Body of pancreas (tissue), 4 donors: ENCODE measurements around the gene TAB3. TPM values are rescaled to one million over a fixed set of nuclear protein-coding genes. Genes with fewer than 3 reads are reported as not detected.

Experiments used
- ATAC-seq: fragments of 150-250 bp; one replicate; pipeline ENCODE4 v1.9.1; 2016
- DNase-seq, 4 donors: peaks; one replicate each; pipeline ENCODE4 v3.0.0-alpha.2; 2019
- H3K27ac ChIP-seq, 4 donors: fragments of 200-600 bp; sonication (generic); 1 replicate in 3 of 4; 2 replicates in 1 of 4; pipeline versions ENCODE4 v1.5.1 to v1.6.1; 2016 to 2019; ENCODE audit warnings: mild to moderate bottlenecking in 1 of 4, mixed read lengths in 1 of 4, moderate library complexity in 1 of 4
- H3K27me3 ChIP-seq, 2 donors: fragments of 200-600 bp; sonication (generic); one replicate each; pipeline ENCODE4 v1.6.0; 2016; ENCODE audit warnings: mild to moderate bottlenecking in 1 of 2
- H3K36me3 ChIP-seq, 2 donors: fragments of 200-600 bp; sonication (generic); replicated peaks in 1 of 2; 2 replicates each; pipeline ENCODE4 v1.5.1; 2016; ENCODE audit warnings: low read depth in 2 of 2; ENCODE audit not compliant: insufficient read depth in 1 of 2
- H3K4me1 ChIP-seq: fragments of 200-600 bp; sonication (generic); one replicate; pipeline ENCODE4 v1.6.0; 2016
- H3K4me3 ChIP-seq, 2 donors: fragments of 200-600 bp; sonication (generic); 1 replicate in 1 of 2; 2 replicates in 1 of 2; pipeline ENCODE4 v1.5.1; 2016 to 2019
- H3K9me3 ChIP-seq, 3 donors: fragments of 200-600 bp; sonication (generic); 1 replicate in 2 of 3; 2 replicates in 1 of 3; pipeline ENCODE4 v1.5.1; 2016
- CTCF ChIP-seq, 7 experiments: fragments of 450-650 bp in 4 of 7; fragments of 200-600 bp in 3 of 7; sonication (generic) in 3 of 7; IDR thresholded peaks; one replicate each; pipeline ENCODE4 v1.5.1; 2016 to 2019; ENCODE audit warnings: antibody characterized with exemption in 7 of 7
- POLR2A ChIP-seq, 3 donors: fragments of 450-650 bp; IDR thresholded peaks; one replicate each; pipeline ENCODE4 v1.6.1; 2016; ENCODE audit warnings: antibody characterized with exemption in 3 of 3, mild to moderate bottlenecking in 2 of 3
- WGBS, 2 donors: methylation state at CpG; one replicate each; pipeline ENCODE4 v1.1.5; 2017; 5-methylcytosine and 5-hydroxymethylcytosine counted together
- intact Hi-C: fragments of 100-400 bp; cut with DNase I; formaldehyde crosslinking; loops from one replicate; pipeline ENCODE4 v1.15.1; 2023
- total RNA-seq, 2 donors: library from RNA; depleted of rRNA; stranded (reverse); fragments of >200 nt; gene quantifications; one replicate each; pipeline ENCODE4 v1.1.0, GENCODE V29; 2016

TAB3 gene
- total RNA-seq, 2 donors from 2014 or later: 24.1 to 36.3 TPM

- 68 to 80% methylated on average over 7 of the region's 7 CpGs for WGBS, 2 donors
- Histone ChIP-seq H3K27ac (no peak overlapping the region), H3K9me3 (no peaks in the 10 kb centered on the region), H3K4me3 (no peak overlapping the region), H3K36me3 (no peaks in the 10 kb centered on the region), H3K27me3 (no peaks in the 10 kb centered on the region), H3K4me1 (no peaks in the 10 kb centered on the region)
- ATAC-seq (no peak), DNase-seq (no peak)
- no peak for TF ChIP-seq POLR2A (IDR thresholded peaks at IDR 0.05)
- TF ChIP-seq CTCF (IDR thresholded peaks at IDR 0.05): no peak
- intact Hi-C loops: no loop called here
Measured at GRCh38 chrX:30910124-30910860, 21.2 kb upstream of the TAB3 start.

GRCh38 chrX:30906726-30907125, 17.7 kb upstream of the TAB3 start:
- no peaks in the 10 kb centered on the region for H3K36me3 ChIP-seq
- WGBS, 2 donors: 100% methylated on average over 1 of the region's 1 CpG
- H3K27me3 ChIP-seq: no peaks in the 10 kb centered on the region
- intact Hi-C loops: no loop called here
- TF ChIP-seq CTCF (IDR thresholded peaks at IDR 0.05) (no peak), POLR2A (IDR thresholded peaks at IDR 0.05) (no peak)
- no peak overlapping the region for H3K4me3 ChIP-seq
- no peaks in the 10 kb centered on the region for H3K4me1 ChIP-seq
- no peak for DNase-seq
- no peaks in the 10 kb centered on the region for H3K9me3 ChIP-seq
- ATAC-seq: no peak
- H3K27ac ChIP-seq: no peak overlapping the region

- H3K4me3 ChIP-seq: no peak overlapping the region
- ATAC-seq: no peak
- 67 to 75% methylated on average over 1 of the region's 1 CpG for WGBS, 2 donors
- TF ChIP-seq CTCF (IDR thresholded peaks at IDR 0.05): no peak
- H3K4me1 ChIP-seq: no peaks in the 10 kb centered on the region
- DNase-seq: no peak
- intact Hi-C loops: no loop called here
- no peaks in the 10 kb centered on the region for H3K9me3 ChIP-seq
- no peaks in the 10 kb centered on the region for H3K27me3 ChIP-seq
- H3K36me3 ChIP-seq: no peaks in the 10 kb centered on the region
- H3K27ac ChIP-seq: no peak overlapping the region
Measured at GRCh38 chrX:30905321-30905720, 16.3 kb upstream of the TAB3 start.

GRCh38 chrX:30904632-30905031, 15.6 kb upstream of the TAB3 start:
- no peak for DNase-seq
- TF ChIP-seq CTCF (IDR thresholded peaks at IDR 0.05) (no peak), POLR2A (IDR thresholded peaks at IDR 0.05) (no peak)
- Histone ChIP-seq H3K9me3 (no peaks in the 10 kb centered on the region), H3K36me3 (no peaks in the 10 kb centered on the region), H3K4me3 (no peak overlapping the region), H3K27ac (no peak overlapping the region), H3K4me1 (no peaks in the 10 kb centered on the region), H3K27me3 (no peaks in the 10 kb centered on the region)
- intact Hi-C loops: no loop called here
- WGBS, 2 donors: 48 to 61% methylated on average over 3 of the region's 3 CpGs
- ATAC-seq: no peak

- Histone ChIP-seq H3K36me3 (no peaks in the 10 kb centered on the region), H3K27me3 (no peaks in the 10 kb centered on the region), H3K4me1 (no peaks in the 10 kb centered on the region), H3K4me3 (no peak overlapping the region), H3K9me3 (no peaks in the 10 kb centered on the region), H3K27ac (no peak overlapping the region)
- intact Hi-C loops: no loop called here
- ATAC-seq (no peak), DNase-seq (no peak)
- TF ChIP-seq CTCF (IDR thresholded peaks at IDR 0.05) (no peak), POLR2A (IDR thresholded peaks at IDR 0.05) (no peak)
- 36 to 58% methylated on average over 5 of the region's 5 CpGs for WGBS, 2 donors
Measured at GRCh38 chrX:30904186-30904585, 15.1 kb upstream of the TAB3 start.
